ENCODE results near the gene GTF3C1. TPM values are rescaled to one million over a fixed set of nuclear protein-coding genes. Genes with fewer than 3 reads are reported as not detected.
"Not testable (repeated sequence)": the region's sequence is repeated elsewhere in the genome, so short reads cannot be mapped to it uniquely, and the experiment has no call there.

GTF3C1 gene
- total RNA-seq, 2 experiments from 2014 or later: 43.6 to 44.5 TPM

DNA sequence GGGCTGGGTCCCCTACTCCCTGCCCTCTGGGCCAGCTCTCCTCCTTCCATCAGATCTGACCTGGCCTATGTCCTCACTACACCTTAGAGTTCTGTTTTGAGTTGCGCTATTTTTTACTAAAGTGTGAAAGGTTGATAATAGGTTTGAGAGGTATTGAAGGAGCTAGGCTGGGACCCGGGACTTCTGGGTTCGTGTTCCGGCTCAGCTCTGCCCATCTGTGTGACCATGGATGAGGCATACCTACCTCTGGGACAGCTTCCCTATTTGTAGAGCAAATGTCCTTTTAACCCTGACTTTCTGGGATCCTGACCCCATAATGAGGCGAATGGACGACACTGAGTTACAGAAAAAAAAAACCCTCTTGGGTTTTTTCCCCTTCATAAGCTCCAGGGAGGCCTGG lies 111.8 kb downstream of the GTF3C1 start:
- ChIA-PET POLR2A (interaction anchor here (1.7 to 1.8 kb wide), 2 partner anchors 11 to 60 kb away, joined by 4 to 7 read pairs; no protein-coding TSS in a partner anchor), CTCF (no interaction called here)
- no peaks in the 10 kb centered on the region for H3K27me3 ChIP-seq (ENCODE audit: control insufficient read depth in 1 of 2, insufficient read depth in 2 of 2, low read length in 2 of 2)
- no peak overlapping the region for H3K4me3 ChIP-seq (ENCODE audit: low read length)
- H3K4me1 ChIP-seq (ENCODE audit: insufficient read depth, low read length): no peaks in the 10 kb centered on the region
- no peaks in the 10 kb centered on the region for H3K9me3 Mint-ChIP-seq
- no peak overlapping the region for H3K27ac Mint-ChIP-seq
- TF ChIP-seq, protein P1, sequence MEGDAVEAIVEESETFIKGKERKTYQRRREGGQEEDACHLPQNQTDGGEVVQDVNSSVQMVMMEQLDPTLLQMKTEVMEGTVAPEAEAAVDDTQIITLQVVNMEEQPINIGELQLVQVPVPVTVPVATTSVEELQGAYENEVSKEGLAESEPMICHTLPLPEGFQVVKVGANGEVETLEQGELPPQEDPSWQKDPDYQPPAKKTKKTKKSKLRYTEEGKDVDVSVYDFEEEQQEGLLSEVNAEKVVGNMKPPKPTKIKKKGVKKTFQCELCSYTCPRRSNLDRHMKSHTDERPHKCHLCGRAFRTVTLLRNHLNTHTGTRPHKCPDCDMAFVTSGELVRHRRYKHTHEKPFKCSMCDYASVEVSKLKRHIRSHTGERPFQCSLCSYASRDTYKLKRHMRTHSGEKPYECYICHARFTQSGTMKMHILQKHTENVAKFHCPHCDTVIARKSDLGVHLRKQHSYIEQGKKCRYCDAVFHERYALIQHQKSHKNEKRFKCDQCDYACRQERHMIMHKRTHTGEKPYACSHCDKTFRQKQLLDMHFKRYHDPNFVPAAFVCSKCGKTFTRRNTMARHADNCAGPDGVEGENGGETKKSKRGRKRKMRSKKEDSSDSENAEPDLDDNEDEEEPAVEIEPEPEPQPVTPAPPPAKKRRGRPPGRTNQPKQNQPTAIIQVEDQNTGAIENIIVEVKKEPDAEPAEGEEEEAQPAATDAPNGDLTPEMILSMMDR (IDR thresholded peaks at IDR 0.05): no peak
- ATAC-seq (ENCODE audit: poor library complexity) (no peak), DNase-seq (no peak)
- H3K4me1 Mint-ChIP-seq (ENCODE audit: low read depth): peaks cover 21% of the 10 kb centered on the region
- H3K27me3 Mint-ChIP-seq: no peaks in the 10 kb centered on the region
- H3K4me3 Mint-ChIP-seq: no peak overlapping the region
- no peak overlapping the region for H3K27ac ChIP-seq (ENCODE audit: low read depth in 1 of 2, low read length in 2 of 2)
- intact Hi-C loops (cut with DNase I, micrococcal nuclease): no loop called here
- no peaks in the 10 kb centered on the region for H3K9me3 ChIP-seq (ENCODE audit: control insufficient read depth in 1 of 2, insufficient read depth in 1 of 2, low read length in 2 of 2)
- peaks cover 88% of the 10 kb centered on the region for H3K36me3 ChIP-seq (ENCODE audit: insufficient read depth, low read length)
- H3K36me3 Mint-ChIP-seq (ENCODE audit: low read depth): peaks cover 93% of the 10 kb centered on the region

DNA sequence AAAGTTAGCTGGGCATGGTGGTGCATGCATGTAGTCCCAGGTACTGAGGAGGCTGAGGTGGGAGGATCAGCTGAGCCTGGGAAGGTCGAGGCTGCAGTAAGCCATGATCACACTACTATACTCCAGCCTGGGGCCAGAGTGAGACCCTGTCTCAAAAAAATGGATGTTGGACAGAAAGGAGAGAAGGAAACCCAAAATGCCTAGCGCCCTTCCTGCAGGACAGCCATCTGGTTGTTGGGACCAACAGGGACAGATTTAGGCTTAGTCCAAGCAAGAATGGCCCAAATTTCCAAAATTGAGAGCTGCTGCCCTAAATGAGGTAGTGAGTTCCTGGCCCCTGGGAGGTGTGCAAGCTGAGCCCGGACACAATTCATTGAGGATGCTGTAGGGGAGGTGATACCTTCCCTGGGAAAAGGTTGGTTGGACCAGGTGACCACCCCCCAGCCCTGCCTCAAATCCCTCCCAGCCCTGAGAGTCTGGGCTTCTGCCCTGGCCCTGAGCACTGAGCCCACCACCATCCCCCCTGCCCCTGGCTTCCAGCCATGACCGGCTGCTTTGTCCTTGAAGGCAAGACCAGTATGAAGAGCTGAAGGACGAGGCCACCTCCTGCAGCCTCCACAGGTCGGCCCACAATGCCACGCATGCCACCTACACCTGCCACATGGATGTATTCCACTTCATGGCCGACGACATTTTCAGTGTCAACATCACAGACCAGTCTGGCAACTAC lies 112.6 kb downstream of the GTF3C1 start:
- peaks cover 91% of the 10 kb centered on the region for H3K36me3 ChIP-seq (ENCODE audit: insufficient read depth, low read length)

DNA sequence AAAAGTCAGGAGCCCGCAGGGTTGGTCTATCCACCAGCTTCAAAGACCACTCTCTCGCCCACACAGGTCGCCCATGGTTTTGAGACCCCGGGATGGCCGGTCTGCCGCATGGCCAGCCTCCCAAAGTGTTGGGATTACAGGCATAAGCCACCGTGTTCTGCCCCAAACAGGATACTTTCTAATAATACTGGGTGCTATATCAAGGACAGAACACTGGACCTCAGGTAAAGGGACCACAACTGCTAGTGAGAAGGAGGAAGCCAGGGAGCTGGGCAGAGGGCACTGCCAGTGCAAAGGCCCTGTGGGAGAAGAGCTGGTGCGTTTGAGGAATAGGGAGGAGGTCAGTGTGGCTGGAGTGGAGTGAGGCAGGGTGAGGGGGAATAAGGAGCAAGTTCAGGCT lies 113.6 kb downstream of the GTF3C1 start:
- Histone ChIP-seq H3K4me1 (ENCODE audit: insufficient read depth, low read length) (peaks cover 5% of the 10 kb centered on the region), H3K36me3 (ENCODE audit: insufficient read depth, low read length) (peaks cover 90% of the 10 kb centered on the region), H3K9me3 (ENCODE audit: control insufficient read depth in 1 of 2, insufficient read depth in 1 of 2, low read length in 2 of 2) (no peaks in the 10 kb centered on the region), H3K27me3 (ENCODE audit: control insufficient read depth in 1 of 2, insufficient read depth in 2 of 2, low read length in 2 of 2) (no peaks in the 10 kb centered on the region), H3K27ac (ENCODE audit: low read depth in 1 of 2, low read length in 2 of 2) (no peak overlapping the region), H3K4me3 (ENCODE audit: low read length) (no peak overlapping the region)
- peaks cover 94% of the 10 kb centered on the region for H3K36me3 Mint-ChIP-seq (ENCODE audit: low read depth)
- peak in 1 of 14 experiments; percentile 26 for DNase-seq
- no peaks in the 10 kb centered on the region for H3K27me3 Mint-ChIP-seq
- POLR2A ChIA-PET: no interaction called here
- CTCF ChIA-PET: no interaction called here
- H3K4me1 Mint-ChIP-seq (ENCODE audit: low read depth): peaks cover 33% of the 10 kb centered on the region
- TF ChIP-seq, protein P1 (IDR thresholded peaks at IDR 0.05): no peak
- H3K27ac Mint-ChIP-seq: peak overlapping the region; percentile 76
- no peak for ATAC-seq (ENCODE audit: poor library complexity)
- H3K9me3 Mint-ChIP-seq: no peaks in the 10 kb centered on the region
- no peak overlapping the region for H3K4me3 Mint-ChIP-seq
- intact Hi-C loops (cut with DNase I, micrococcal nuclease): no loop called here

More for the DNA sequence above, 112.6 kb downstream of the GTF3C1 start:
- peaks cover 2% of the 10 kb centered on the region for H3K4me1 ChIP-seq (ENCODE audit: insufficient read depth, low read length)
- TF ChIP-seq, protein P1 (IDR thresholded peaks at IDR 0.05): no peak
- no peaks in the 10 kb centered on the region for H3K9me3 Mint-ChIP-seq
- ATAC-seq (ENCODE audit: poor library complexity): no peak
- no peaks in the 10 kb centered on the region for H3K27me3 ChIP-seq (ENCODE audit: control insufficient read depth in 1 of 2, insufficient read depth in 2 of 2, low read length in 2 of 2)
- no peak overlapping the region for H3K4me3 Mint-ChIP-seq
- DNase-seq: peak in 1 of 14 experiments; percentile 15
- H3K27ac Mint-ChIP-seq: peak overlapping the region; percentile 76
- H3K36me3 Mint-ChIP-seq (ENCODE audit: low read depth): peaks cover 94% of the 10 kb centered on the region
- peaks cover 29% of the 10 kb centered on the region for H3K4me1 Mint-ChIP-seq (ENCODE audit: low read depth)
- no peaks in the 10 kb centered on the region for H3K27me3 Mint-ChIP-seq
- CTCF ChIA-PET: no interaction called here
- no peaks in the 10 kb centered on the region for H3K9me3 ChIP-seq (ENCODE audit: control insufficient read depth in 1 of 2, insufficient read depth in 1 of 2, low read length in 2 of 2)
- H3K27ac ChIP-seq (ENCODE audit: low read depth in 1 of 2, low read length in 2 of 2): no peak overlapping the region
- intact Hi-C loops (cut with DNase I, micrococcal nuclease): no loop called here
- no peak overlapping the region for H3K4me3 ChIP-seq (ENCODE audit: low read length)
- POLR2A ChIA-PET: interaction anchor here (1.7 to 1.8 kb wide), 2 partner anchors 11 to 59 kb away, joined by 4 to 7 read pairs; no protein-coding TSS in a partner anchor

DNA sequence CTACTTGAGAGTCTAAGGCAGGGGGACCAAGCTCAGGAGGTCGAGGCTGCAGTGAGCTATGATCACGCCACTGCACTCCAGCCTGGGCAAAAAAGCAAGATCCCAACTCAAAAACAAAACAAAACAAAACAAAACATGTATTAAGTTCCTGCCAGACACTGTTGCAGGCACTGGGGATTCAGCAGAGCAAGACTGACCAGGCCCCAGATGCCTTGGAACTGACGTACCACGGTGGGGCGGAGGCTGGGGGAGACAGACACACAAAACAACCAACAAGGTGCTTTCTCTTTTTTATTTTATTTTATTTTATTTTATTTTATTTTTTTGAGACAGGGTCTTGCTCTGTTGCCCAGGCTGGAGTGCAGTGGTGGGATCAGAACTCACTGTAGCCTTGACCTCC lies 114.6 kb downstream of the GTF3C1 start:
- ATAC-seq (ENCODE audit: poor library complexity); DNase-seq; H3K4me1 ChIP-seq (ENCODE audit: insufficient read depth, low read length); CTCF ChIA-PET; H3K27ac ChIP-seq (ENCODE audit: low read depth in 1 of 2, low read length in 2 of 2); H3K4me3 Mint-ChIP-seq; H3K27me3 ChIP-seq (ENCODE audit: control insufficient read depth in 1 of 2, insufficient read depth in 2 of 2, low read length in 2 of 2); H3K4me3 ChIP-seq (ENCODE audit: low read length); POLR2A ChIA-PET; H3K27me3 Mint-ChIP-seq; H3K9me3 Mint-ChIP-seq; H3K9me3 ChIP-seq (ENCODE audit: control insufficient read depth in 1 of 2, insufficient read depth in 1 of 2, low read length in 2 of 2); intact Hi-C loops (cut with DNase I, micrococcal nuclease): not testable (repeated sequence)
- Mint-ChIP-seq H3K27ac (peak overlapping the region; percentile 59), H3K36me3 (ENCODE audit: low read depth) (peaks cover 94% of the 10 kb centered on the region), H3K4me1 (ENCODE audit: low read depth) (peaks cover 42% of the 10 kb centered on the region)
- peaks cover 93% of the 10 kb centered on the region for H3K36me3 ChIP-seq (ENCODE audit: insufficient read depth, low read length)
